Activated T-helper 1 cell treated with anti-CD3 and anti-CD28 coated beads, Interleukin-12 subunit alpha, Interleukin-12 subunit beta, Interleukin-2, Interleukin-4 antibody, amounts not matched to agents 30 ng/mL and 10 ng/mL and 1 ng/mL, durations not matched to agents 14 hours and 24 hours and 36 hours (primary cell): ENCODE data around the gene ZNF32. TPM values are rescaled to one million over a fixed set of nuclear protein-coding genes. Genes with fewer than 3 reads are reported as not detected.
"Not testable (repeated sequence)": the region's sequence is repeated elsewhere in the genome, so short reads cannot be mapped to it uniquely, and the experiment has no call there.

Experiments
- DNase-seq: peaks from one replicate; pipeline ENCODE4 v3.0.0; 2021; ENCODE audit warnings: low spot score
- H3K27ac Mint-ChIP-seq: one replicate; pipeline ENCODE4 v1.8.0; 2021; ENCODE audit warnings: mild to moderate bottlenecking, mixed read lengths
- H3K27me3 Mint-ChIP-seq: one replicate; pipeline ENCODE4 v1.8.0; 2022; ENCODE audit warnings: mild to moderate bottlenecking, moderate library complexity, mixed read lengths; ENCODE audit not compliant: insufficient read depth
- H3K36me3 Mint-ChIP-seq: one replicate; pipeline ENCODE4 v1.8.0; 2021; ENCODE audit warnings: low read depth, mixed read lengths
- H3K4me1 Mint-ChIP-seq: one replicate; pipeline ENCODE4 v1.8.0; 2021; ENCODE audit warnings: low read depth, mixed read lengths
- H3K4me3 Mint-ChIP-seq: one replicate; pipeline ENCODE4 v1.8.0; 2021; ENCODE audit warnings: mild to moderate bottlenecking, moderate library complexity, mixed read lengths
- H3K9me3 Mint-ChIP-seq: one replicate; pipeline ENCODE4 v1.8.0; 2021; ENCODE audit warnings: mixed read lengths
- intact Hi-C: fragments of 100-400 bp; cut with micrococcal nuclease; formaldehyde crosslinking; loops from one replicate; pipeline ENCODE4 v1.15.1; 2024
- total RNA-seq: library from RNA; stranded (reverse); gene quantifications from 2 replicates; pipeline ENCODE4 v1.2.3, GENCODE V29; 2022

The ZNF32 gene
- total RNA-seq, 1 donor from 2014 or later: 13.2 TPM

DNA sequence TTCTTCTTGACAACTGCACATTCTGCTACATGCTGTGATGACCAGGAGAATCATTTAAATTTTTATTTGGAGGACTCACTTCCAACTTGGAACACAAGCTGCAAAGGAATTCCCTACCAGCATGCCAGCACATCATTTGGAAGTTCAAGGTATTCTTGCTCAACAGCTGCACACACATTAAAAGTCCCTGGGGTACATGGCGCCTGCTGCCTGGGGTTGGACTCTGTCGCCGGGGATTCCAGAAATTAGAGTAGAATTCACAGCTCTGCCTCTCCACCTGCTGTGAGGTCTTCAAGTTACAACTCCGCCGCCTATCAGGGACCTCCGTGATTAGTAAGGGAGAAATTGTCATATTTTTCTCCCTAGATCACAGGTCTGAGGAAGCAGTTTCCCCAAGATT lies 1.1 kb downstream of the ZNF32 start:
- H3K36me3 Mint-ChIP-seq: peaks cover 44% of the 10 kb centered on the region
- H3K27ac Mint-ChIP-seq: peak overlapping the region; percentile 90
- intact Hi-C loops: no loop called here
- peaks cover 11% of the 10 kb centered on the region for H3K4me1 Mint-ChIP-seq
- H3K4me3 Mint-ChIP-seq: peak overlapping the region; percentile 89
- H3K9me3 Mint-ChIP-seq: peaks cover 44% of the 10 kb centered on the region
- no peak for DNase-seq
- H3K27me3 Mint-ChIP-seq: peaks cover 6% of the 10 kb centered on the region

DNA sequence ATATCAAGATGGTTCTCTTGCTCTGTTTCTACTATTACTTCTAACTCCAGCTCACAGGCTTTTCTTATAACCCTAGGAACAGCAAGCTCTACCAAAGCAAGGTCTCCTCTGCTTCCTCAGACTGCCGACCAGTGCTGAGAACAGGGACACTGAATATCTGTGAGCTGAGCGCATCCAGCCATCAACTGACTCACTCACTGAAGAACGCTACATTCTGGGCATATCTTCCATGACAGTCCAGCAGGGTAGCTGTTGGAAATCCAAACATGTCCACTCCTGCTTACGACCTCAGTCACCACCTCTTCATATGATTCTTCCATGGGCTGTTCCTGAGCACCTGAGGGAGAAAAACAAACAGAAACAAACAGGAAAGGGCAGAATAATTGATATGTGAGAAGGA lies 2.8 kb downstream of the ZNF32 start:
- Mint-ChIP-seq H3K4me3 (no peak overlapping the region), H3K36me3 (peaks cover 44% of the 10 kb centered on the region), H3K9me3 (peaks cover 44% of the 10 kb centered on the region), H3K27me3 (peaks cover 6% of the 10 kb centered on the region), H3K27ac (no peak overlapping the region), H3K4me1 (peaks cover 11% of the 10 kb centered on the region)
- intact Hi-C loops: no loop called here
- no peak for DNase-seq

DNA sequence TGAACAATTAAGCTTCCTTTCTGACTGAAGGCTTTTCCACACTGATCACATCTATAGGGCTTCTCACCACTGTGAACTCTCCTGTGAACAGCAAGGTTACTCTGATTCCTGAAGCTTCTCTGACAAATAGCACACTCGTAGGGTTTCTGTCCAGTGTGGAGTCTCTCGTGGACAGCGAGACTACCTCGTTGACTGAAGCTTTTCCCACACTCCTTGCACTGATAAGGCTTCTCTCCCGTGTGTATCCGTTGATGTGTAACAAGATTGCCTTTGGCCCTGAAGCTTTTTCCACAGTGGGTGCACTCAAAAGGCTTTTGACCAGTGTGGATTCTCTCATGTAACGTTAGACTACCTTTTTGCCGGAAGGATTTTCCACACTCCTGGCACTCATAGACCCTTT lies 4.4 kb downstream of the ZNF32 start:
- intact Hi-C loops: no loop called here
- DNase-seq: no peak
- peaks cover 10% of the 10 kb centered on the region for H3K4me1 Mint-ChIP-seq
- no peak overlapping the region for H3K4me3 Mint-ChIP-seq
- peaks cover 47% of the 10 kb centered on the region for H3K9me3 Mint-ChIP-seq
- H3K27me3 Mint-ChIP-seq: no peaks in the 10 kb centered on the region
- H3K27ac Mint-ChIP-seq: no peak overlapping the region
- peaks cover 44% of the 10 kb centered on the region for H3K36me3 Mint-ChIP-seq

DNA sequence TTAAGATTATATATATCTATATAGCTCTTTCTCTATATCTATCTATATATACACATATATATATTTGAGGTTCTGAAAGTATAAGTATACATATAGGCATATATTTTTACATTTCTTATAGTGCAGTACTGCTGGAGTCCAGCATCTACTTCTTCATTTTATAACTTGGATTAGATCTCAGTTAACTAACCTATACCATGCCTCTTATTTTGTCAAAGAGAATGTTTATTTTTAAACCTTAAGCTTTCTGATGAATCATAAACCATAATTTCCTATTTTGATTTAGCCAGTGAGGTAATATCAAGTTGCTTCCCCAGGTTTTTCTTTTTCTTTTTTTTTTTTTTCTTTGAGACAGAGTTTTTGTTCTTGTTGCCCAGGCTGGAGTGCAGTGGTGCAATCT lies 8.1 kb downstream of the ZNF32 start:
- no peak overlapping the region for H3K27ac Mint-ChIP-seq
- no peak for DNase-seq
- H3K4me3 Mint-ChIP-seq: no peak overlapping the region
- no peaks in the 10 kb centered on the region for H3K4me1 Mint-ChIP-seq
- intact Hi-C loops: no loop called here
- H3K27me3 Mint-ChIP-seq: no peaks in the 10 kb centered on the region
- H3K9me3 Mint-ChIP-seq: peaks cover 37% of the 10 kb centered on the region
- peaks cover 24% of the 10 kb centered on the region for H3K36me3 Mint-ChIP-seq

DNA sequence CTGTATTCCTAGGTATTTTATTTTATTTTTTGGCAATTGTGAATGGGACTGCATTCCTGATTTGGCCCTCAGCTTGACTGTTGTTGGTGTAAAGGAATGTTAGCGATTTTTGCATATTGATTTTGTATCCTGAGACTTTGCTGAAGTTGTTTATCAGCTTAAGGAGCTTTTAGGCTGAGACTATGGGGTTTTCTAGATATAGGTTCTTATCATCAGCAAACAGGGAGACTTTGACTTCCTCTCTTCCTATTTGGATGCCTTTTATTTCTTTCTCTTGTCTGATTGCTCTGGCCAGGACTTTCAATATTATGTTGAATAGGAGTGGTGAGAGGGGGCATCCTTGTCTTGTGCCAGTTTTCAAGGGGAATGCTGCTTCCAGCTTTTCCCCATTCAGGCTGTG lies 12.9 kb downstream of the ZNF32 start:
- H3K4me3 Mint-ChIP-seq, intact Hi-C loops, H3K27me3 Mint-ChIP-seq, H3K27ac Mint-ChIP-seq, DNase-seq, H3K4me1 Mint-ChIP-seq, H3K36me3 Mint-ChIP-seq: not testable (repeated sequence)
- H3K9me3 Mint-ChIP-seq: peaks cover 38% of the 10 kb centered on the region

DNA sequence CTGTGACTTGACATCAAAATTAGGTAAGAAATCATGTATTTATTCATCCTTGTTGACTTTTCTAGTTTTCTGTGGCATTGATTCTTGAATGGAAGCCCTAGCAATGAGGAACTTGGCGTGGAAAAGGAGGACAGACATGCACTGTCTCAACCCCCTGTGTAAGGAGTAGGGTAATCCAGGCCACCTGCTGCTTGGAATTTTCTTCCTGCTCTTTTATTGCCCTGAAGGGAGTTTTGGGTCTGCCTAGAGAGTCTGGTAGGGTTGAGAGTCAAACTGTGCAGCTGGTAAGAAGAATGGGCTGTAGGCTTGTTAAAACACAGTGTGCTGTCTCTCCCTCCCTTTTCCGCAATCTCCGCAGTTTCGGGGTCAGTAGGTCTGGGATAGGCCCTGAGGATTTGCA lies 19.7 kb downstream of the ZNF32 start:
- intact Hi-C loops: no loop called here
- peaks cover 36% of the 10 kb centered on the region for H3K9me3 Mint-ChIP-seq
- H3K36me3 Mint-ChIP-seq: no peaks in the 10 kb centered on the region
- no peak for DNase-seq
- no peak overlapping the region for H3K27ac Mint-ChIP-seq
- no peak overlapping the region for H3K4me3 Mint-ChIP-seq
- H3K27me3 Mint-ChIP-seq: no peaks in the 10 kb centered on the region
- no peaks in the 10 kb centered on the region for H3K4me1 Mint-ChIP-seq

DNA sequence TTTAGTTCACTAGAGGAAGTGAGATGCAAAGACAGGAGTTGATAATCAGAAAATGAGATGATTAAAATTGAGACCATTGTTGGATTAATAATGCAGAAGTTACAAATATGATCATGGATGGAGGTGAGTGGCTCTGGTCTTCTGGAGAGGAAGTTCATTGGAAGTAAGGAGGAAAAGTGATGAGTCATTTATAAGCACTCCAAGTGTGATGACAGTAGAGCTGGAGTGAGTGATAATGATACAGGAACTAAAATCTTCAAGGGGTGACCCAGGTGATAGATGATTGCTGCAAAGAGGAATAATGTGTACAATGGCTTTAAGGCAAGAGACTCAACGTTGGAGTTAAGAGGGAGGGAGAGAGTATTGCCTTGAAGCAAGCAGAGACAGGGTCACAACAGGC lies 20.7 kb downstream of the ZNF32 start:
- Mint-ChIP-seq H3K4me3 (no peak overlapping the region), H3K4me1 (peaks cover 9% of the 10 kb centered on the region), H3K27me3 (no peaks in the 10 kb centered on the region), H3K36me3 (peaks cover 5% of the 10 kb centered on the region), H3K27ac (no peak overlapping the region), H3K9me3 (peaks cover 40% of the 10 kb centered on the region)
- intact Hi-C loops: no loop called here
- no peak for DNase-seq

DNA sequence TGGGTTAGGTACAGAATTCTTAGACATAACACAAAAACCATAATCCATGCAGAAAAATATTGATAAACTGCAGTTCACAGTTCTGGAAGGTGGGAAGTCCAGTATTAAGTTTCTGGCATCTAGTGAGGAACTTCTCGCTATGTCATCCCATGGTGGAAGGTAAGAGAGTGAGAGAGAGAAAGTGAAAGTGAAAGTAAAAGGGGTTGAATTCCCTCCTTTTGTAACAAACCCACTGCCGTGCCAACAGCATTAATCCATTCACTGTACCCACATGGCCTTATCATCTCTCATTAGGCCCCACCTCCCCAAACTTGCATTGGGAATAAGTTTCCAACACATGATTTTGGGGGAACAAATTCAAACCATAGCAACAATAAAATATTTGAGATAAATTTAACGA lies 25.3 kb downstream of the ZNF32 start:
- no peaks in the 10 kb centered on the region for H3K27me3 Mint-ChIP-seq
- H3K9me3 Mint-ChIP-seq: peaks cover 51% of the 10 kb centered on the region
- intact Hi-C loops: no loop called here
- H3K27ac Mint-ChIP-seq: no peak overlapping the region
- peaks cover 5% of the 10 kb centered on the region for H3K36me3 Mint-ChIP-seq
- H3K4me1 Mint-ChIP-seq: peaks cover 14% of the 10 kb centered on the region
- no peak for DNase-seq
- peak overlapping the region; percentile 56 for H3K4me3 Mint-ChIP-seq

DNA sequence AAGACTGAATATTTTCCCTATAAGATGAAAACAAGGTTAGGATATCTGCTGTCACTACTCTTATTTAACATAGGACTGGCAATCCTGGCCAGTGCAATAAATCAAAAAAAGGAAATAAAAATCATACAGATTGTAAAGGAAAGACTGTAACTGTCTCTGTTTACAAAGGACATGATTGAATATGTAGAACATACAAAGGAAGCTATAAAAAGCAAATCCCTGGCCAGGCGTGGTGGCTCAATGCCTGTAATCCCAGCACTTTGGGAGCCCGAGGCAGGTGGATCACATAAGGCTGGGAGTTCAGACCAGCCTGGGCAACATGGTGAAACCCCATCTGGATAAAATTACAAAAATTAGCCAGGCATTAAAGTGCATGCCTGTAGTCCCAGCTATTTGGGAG lies 26.6 kb downstream of the ZNF32 start:
- Mint-ChIP-seq H3K4me1 (peaks cover 14% of the 10 kb centered on the region), H3K9me3 (peaks cover 45% of the 10 kb centered on the region), H3K27ac (no peak overlapping the region), H3K4me3 (no peak overlapping the region), H3K36me3 (peaks cover 5% of the 10 kb centered on the region), H3K27me3 (no peaks in the 10 kb centered on the region)
- intact Hi-C loops: no loop called here
- DNase-seq: no peak

DNA sequence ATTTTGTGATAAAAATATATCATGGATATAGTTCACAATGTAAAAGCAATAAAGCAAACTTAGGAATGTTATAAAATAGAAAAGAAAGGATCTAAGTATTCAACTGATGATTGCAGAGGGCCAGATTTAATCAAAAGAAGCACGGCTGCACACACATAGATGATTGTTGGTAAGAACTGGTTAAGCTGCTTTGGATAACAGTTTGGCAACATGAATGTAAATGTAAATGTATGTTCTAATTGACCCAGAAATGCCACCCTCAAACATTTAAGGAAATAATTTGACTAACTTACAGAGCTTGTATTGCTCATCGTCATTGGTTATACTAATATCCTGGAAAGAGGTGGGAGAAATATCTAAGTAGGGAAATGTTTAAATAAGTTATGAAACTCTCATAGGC lies 29.3 kb downstream of the ZNF32 start:
- H3K36me3 Mint-ChIP-seq: peaks cover 23% of the 10 kb centered on the region
- peaks cover 64% of the 10 kb centered on the region for H3K9me3 Mint-ChIP-seq
- peaks cover 14% of the 10 kb centered on the region for H3K4me1 Mint-ChIP-seq
- no peak for DNase-seq
- intact Hi-C loops: no loop called here
- H3K27ac Mint-ChIP-seq: no peak overlapping the region
- no peaks in the 10 kb centered on the region for H3K27me3 Mint-ChIP-seq
- H3K4me3 Mint-ChIP-seq: no peak overlapping the region

DNA sequence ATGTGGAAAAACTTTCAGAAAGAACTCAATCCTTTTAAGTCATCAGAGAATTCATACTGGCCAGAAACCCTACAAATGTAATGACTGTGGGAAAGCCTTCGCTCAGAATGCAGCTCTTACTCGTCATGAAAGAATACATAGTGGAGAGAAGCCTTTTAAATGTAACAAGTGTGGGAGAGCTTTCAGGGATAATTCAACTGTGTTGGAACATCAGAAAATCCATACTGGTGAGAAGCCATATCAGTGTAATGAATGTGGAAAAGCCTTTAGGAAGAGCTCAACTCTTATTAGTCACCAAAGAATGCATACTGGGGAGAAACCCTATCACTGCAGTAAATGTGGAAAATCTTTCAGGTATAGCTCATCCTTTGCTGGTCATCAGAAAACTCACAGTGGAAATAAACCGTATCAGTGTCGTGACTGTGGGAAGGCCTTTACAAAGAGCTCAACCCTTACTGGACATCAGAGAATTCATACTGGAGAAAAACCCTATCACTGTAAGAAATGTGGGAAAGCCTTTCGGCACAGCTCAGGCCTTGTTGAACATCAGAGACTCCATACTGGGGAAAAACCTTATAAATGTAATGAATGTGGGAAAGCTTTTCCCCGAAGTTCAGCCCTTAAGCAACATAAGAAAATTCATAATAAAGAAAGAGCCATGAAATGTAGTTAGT lies 31.8 kb downstream of the ZNF32 start:
- DNase-seq: no peak
- H3K9me3 Mint-ChIP-seq: peaks cover 51% of the 10 kb centered on the region

DNA sequence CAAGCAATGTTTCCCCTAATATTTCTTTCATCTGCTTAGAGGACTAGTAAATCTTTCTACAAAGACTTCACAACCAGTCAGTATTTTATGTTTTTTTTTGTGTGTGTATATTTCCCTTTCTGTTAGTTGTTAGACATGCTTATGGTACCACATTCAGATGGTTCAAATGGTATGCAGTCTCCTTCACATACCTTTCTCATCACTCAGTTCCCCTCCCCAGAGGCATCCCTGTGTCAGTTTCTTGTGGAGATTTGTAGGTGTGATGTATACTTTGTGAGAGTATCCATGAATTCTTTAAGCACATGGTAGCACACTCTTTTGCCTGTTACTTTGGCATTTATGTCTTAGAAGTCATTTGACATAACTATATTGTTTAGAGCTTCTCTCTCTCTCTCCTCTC lies 38.0 kb downstream of the ZNF32 start:
- Mint-ChIP-seq H3K27ac (no peak overlapping the region), H3K4me1 (peaks cover 26% of the 10 kb centered on the region), H3K4me3 (no peak overlapping the region), H3K36me3 (peaks cover 39% of the 10 kb centered on the region), H3K9me3 (peaks cover 45% of the 10 kb centered on the region), H3K27me3 (no peaks in the 10 kb centered on the region)
- intact Hi-C loops: no loop called here
- no peak for DNase-seq

More for the DNA sequence above, 31.8 kb downstream of the ZNF32 start:
- H3K36me3 Mint-ChIP-seq: peaks cover 23% of the 10 kb centered on the region
- no peaks in the 10 kb centered on the region for H3K27me3 Mint-ChIP-seq
- H3K27ac Mint-ChIP-seq: no peak overlapping the region
- no peaks in the 10 kb centered on the region for H3K4me1 Mint-ChIP-seq
- no peak overlapping the region for H3K4me3 Mint-ChIP-seq
- intact Hi-C loops: no loop called here

DNA sequence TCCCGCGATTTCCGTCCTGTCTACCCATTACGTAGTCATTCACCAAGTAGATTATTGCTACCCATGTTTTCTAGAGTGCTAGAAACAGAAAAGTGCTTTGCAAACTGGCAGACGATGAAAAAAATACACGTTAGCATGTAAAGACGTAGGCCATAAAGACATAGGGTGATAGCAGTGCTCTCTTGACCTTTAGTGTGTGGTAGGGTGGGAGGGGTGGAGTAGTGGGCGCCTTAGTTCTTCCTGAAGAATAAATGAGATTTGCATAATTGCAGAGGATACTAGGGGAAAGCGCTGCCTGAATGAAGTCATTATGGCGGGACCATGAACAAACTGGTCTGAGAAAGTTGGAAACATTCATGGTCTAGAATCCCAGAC lies 41.5 kb downstream of the ZNF32 start:
- DNase-seq: no peak
- Mint-ChIP-seq H3K4me3 (peak overlapping the region; percentile 84), H3K27me3 (no peaks in the 10 kb centered on the region), H3K4me1 (peaks cover 26% of the 10 kb centered on the region), H3K27ac (peak overlapping the region; percentile 53), H3K9me3 (peaks cover 32% of the 10 kb centered on the region), H3K36me3 (peaks cover 32% of the 10 kb centered on the region)
- intact Hi-C loops: loop anchor here (5.0 kb wide), 1 partner anchor 35 kb away; the partner anchor contains the start of gene ZNF239
